Measurements from ENCODE around the gene EPHA6.

GRCh38 chr3:96844204-96844514 lies 29.8 kb downstream of the EPHA6 start:
- TF ChIP-seq, protein P1, sequence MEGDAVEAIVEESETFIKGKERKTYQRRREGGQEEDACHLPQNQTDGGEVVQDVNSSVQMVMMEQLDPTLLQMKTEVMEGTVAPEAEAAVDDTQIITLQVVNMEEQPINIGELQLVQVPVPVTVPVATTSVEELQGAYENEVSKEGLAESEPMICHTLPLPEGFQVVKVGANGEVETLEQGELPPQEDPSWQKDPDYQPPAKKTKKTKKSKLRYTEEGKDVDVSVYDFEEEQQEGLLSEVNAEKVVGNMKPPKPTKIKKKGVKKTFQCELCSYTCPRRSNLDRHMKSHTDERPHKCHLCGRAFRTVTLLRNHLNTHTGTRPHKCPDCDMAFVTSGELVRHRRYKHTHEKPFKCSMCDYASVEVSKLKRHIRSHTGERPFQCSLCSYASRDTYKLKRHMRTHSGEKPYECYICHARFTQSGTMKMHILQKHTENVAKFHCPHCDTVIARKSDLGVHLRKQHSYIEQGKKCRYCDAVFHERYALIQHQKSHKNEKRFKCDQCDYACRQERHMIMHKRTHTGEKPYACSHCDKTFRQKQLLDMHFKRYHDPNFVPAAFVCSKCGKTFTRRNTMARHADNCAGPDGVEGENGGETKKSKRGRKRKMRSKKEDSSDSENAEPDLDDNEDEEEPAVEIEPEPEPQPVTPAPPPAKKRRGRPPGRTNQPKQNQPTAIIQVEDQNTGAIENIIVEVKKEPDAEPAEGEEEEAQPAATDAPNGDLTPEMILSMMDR (IDR thresholded peaks at IDR 0.05), result no peak
- TF ChIP-seq POLR2A (IDR thresholded peaks at IDR 0.05), result no peak
